IMR-90 (cell line): ENCODE data around the gene SYTL2. TPM values are rescaled to one million over a fixed set of nuclear protein-coding genes. Genes with fewer than 3 reads are reported as not detected.

Source experiments
- ATAC-seq: fragments of 200-7000 bp; cut with Tn5 transposase; 2 replicates; pipeline ENCODE4 v1.9.1; 2020; ENCODE audit warnings: low read depth, mild to moderate bottlenecking, moderate library complexity
- BruUV-seq: library from RNA; stranded (reverse); fragments of 400-500 nt; replicated peaks from 2 replicates; lab custom pipeline; 2021; lab: Mats Ljungman, UMichigan
- CTCF ChIA-PET: fragments of 300-600 bp; formaldehyde crosslinking; extraction: SDS; loops from one replicate; lab custom pipeline; 2021; ENCODE audit warnings: antibody characterized with exemption; lab: Yijun Ruan, JAX
- POLR2A ChIA-PET: fragments of 300-600 bp; sonication (Branson Sonifier 250); formaldehyde crosslinking; loops from one replicate; lab custom pipeline; 2022; ENCODE audit warnings: antibody characterized with exemption; ENCODE audit not compliant: unreplicated experiment; lab: Charles Lee
- DNase-seq: peaks from one replicate; pipeline ENCODE4 v3.0.0; 2013
- H2AFZ ChIP-seq: replicated peaks from 2 replicates; pipeline ENCODE3; 2013; ENCODE audit warnings: low read length, mild to moderate bottlenecking; ENCODE audit not compliant: poor library complexity
- H2AK5ac ChIP-seq: 2 replicates; pipeline ENCODE4 v1.6.1; 2013; ENCODE audit warnings: low read depth, low read length, inconsistent platforms
- H2AK9ac ChIP-seq: replicated peaks from 2 replicates; pipeline ENCODE3; 2013; ENCODE audit warnings: mild to moderate bottlenecking, low read depth, low read length, moderate library complexity; ENCODE audit not compliant: poor library complexity
- H2BK120ac ChIP-seq: 2 replicates; pipeline ENCODE4 v1.6.1; 2013; ENCODE audit warnings: low read depth, low read length, inconsistent platforms
- H2BK15ac ChIP-seq: 3 replicates; pipeline ENCODE4 v1.6.1; 2013; ENCODE audit warnings: low read depth, low read length, inconsistent platforms
- H2BK20ac ChIP-seq: 2 replicates; pipeline ENCODE4 v1.6.1; 2013; ENCODE audit warnings: low read depth, mild to moderate bottlenecking, inconsistent platforms, low read length, moderate library complexity
- H2BK5ac ChIP-seq: 2 replicates; pipeline ENCODE4 v1.6.1; 2013; ENCODE audit warnings: mild to moderate bottlenecking, low read depth, low read length, inconsistent platforms; ENCODE audit not compliant: poor library complexity, severe bottlenecking
- H3K14ac ChIP-seq: replicated peaks from 2 replicates; pipeline ENCODE4 v1.6.1; 2013; ENCODE audit warnings: low read depth, low read length, inconsistent platforms
- H3K18ac ChIP-seq: 2 replicates; pipeline ENCODE4 v1.6.1; 2013; ENCODE audit warnings: low read depth, low read length, control low read depth
- H3K23ac ChIP-seq: 2 replicates; pipeline ENCODE4 v1.6.1; 2013; ENCODE audit warnings: low read depth, low read length, inconsistent platforms
- H3K27ac ChIP-seq: 2 replicates; pipeline ENCODE4 v1.5.1; 2013; ENCODE audit warnings: mild to moderate bottlenecking, control low read depth, low read length; ENCODE audit not compliant: insufficient read depth
- H3K27me3 ChIP-seq: 2 replicates; pipeline ENCODE4 v1.6.1; 2013; ENCODE audit warnings: low read length; ENCODE audit not compliant: control insufficient read depth, insufficient read depth
- H3K36me3 ChIP-seq: 2 replicates; pipeline ENCODE4 v1.6.1; 2013; ENCODE audit warnings: low read length, mixed read lengths; ENCODE audit not compliant: control insufficient read depth, insufficient read depth
- H3K4ac ChIP-seq: 2 replicates; pipeline ENCODE4 v1.6.1; 2013; ENCODE audit warnings: low read depth, low read length, inconsistent platforms
- H3K4me1 ChIP-seq: 2 replicates; pipeline ENCODE4 v1.6.1; 2013; ENCODE audit warnings: low read length, mixed read lengths; ENCODE audit not compliant: control insufficient read depth, insufficient read depth
- H3K4me2 ChIP-seq: 2 replicates; pipeline ENCODE4 v1.6.1; 2013; ENCODE audit warnings: low read depth, mild to moderate bottlenecking, control low read depth, low read length, moderate library complexity
- H3K4me3 ChIP-seq: 2 replicates; pipeline ENCODE4 v1.5.1; 2013; ENCODE audit warnings: low read depth, mild to moderate bottlenecking, control low read depth, low read length, moderate library complexity; ENCODE audit not compliant: insufficient read depth
- H3K56ac ChIP-seq: 2 replicates; pipeline ENCODE4 v1.6.1; 2013; ENCODE audit warnings: low read length, inconsistent platforms; ENCODE audit not compliant: insufficient read depth; ENCODE audit errors: extremely low read depth
- H3K79me1 ChIP-seq, 2 experiments: 2 replicates each; pipeline ENCODE4 v1.6.1; 2013; ENCODE audit warnings: low read length in 2 of 2, inconsistent platforms in 1 of 2, low read depth in 1 of 2
- H3K9ac ChIP-seq: 2 replicates; pipeline ENCODE4 v1.6.1; 2013; ENCODE audit warnings: low read depth, low read length, control low read depth
- H3K9me1 ChIP-seq: 2 replicates; pipeline ENCODE4 v1.6.1; 2013; ENCODE audit warnings: low read length, inconsistent platforms; ENCODE audit not compliant: insufficient read depth
- H3K9me3 ChIP-seq: 2 replicates; pipeline ENCODE4 v1.6.1; 2013; ENCODE audit warnings: low read length; ENCODE audit not compliant: control insufficient read depth, insufficient read depth
- H4K20me1 ChIP-seq: 2 replicates; pipeline ENCODE4 v1.6.1; 2013; ENCODE audit warnings: low read length, inconsistent platforms; ENCODE audit not compliant: insufficient read depth
- H4K5ac ChIP-seq: 2 replicates; pipeline ENCODE4 v1.6.1; 2013; ENCODE audit warnings: mild to moderate bottlenecking, low read depth, low read length, control low read depth
- H4K8ac ChIP-seq, 2 experiments: 2 replicates each; pipeline ENCODE4 v1.6.1; 2013; ENCODE audit warnings: low read depth in 2 of 2, low read length in 2 of 2, control low read depth in 1 of 2, inconsistent platforms in 1 of 2
- H4K91ac ChIP-seq: 2 replicates; pipeline ENCODE4 v1.6.1; 2013; ENCODE audit warnings: low read depth, low read length, inconsistent platforms; ENCODE audit not compliant: insufficient read depth
- BHLHE40 ChIP-seq: fragments of 150-350 bp; IDR thresholded peaks from 2 replicates; pipeline ENCODE4 v1.6.1; 2016; ENCODE audit warnings: mild to moderate bottlenecking, low read depth, low read length
- CEBPB ChIP-seq: IDR thresholded peaks from 2 replicates; pipeline ENCODE4 v1.6.1; 2012; ENCODE audit warnings: low read depth, low read length, improper control_type of control experiment
- CHD1 ChIP-seq: IDR thresholded peaks from 2 replicates; pipeline ENCODE4 v1.6.1; 2012; ENCODE audit warnings: low read depth, low read length, improper control_type of control experiment
- FOS ChIP-seq: fragments of 150-350 bp; IDR thresholded peaks from 2 replicates; pipeline ENCODE4 v1.6.1; 2016; ENCODE audit warnings: low read depth, low read length
- MAFK ChIP-seq: IDR thresholded peaks from 2 replicates; pipeline ENCODE4 v1.6.1; 2012; ENCODE audit warnings: low read depth, low read length, improper control_type of control experiment
- MAZ ChIP-seq: IDR thresholded peaks from 2 replicates; pipeline ENCODE4 v1.6.1; 2012; ENCODE audit warnings: low read depth, mild to moderate bottlenecking, low read length, improper control_type of control experiment, moderate library complexity, borderline replicate concordance
- MXI1 ChIP-seq: IDR thresholded peaks from 2 replicates; pipeline ENCODE4 v1.6.1; 2012; ENCODE audit warnings: low read depth, mild to moderate bottlenecking, low read length, moderate library complexity, borderline replicate concordance
- NFE2L2 ChIP-seq: fragments of 150-350 bp; IDR thresholded peaks from 2 replicates; pipeline ENCODE4 v1.6.1; 2016; ENCODE audit warnings: low read depth, mild to moderate bottlenecking, low read length
- POLR2A ChIP-seq: IDR thresholded peaks from 2 replicates; pipeline ENCODE4 v1.6.1; 2012; ENCODE audit warnings: mild to moderate bottlenecking, low read depth, low read length
- RAD21 ChIP-seq: IDR thresholded peaks from 2 replicates; pipeline ENCODE4 v1.6.1; 2012; ENCODE audit warnings: low read length, improper control_type of control experiment
- RCOR1 ChIP-seq: IDR thresholded peaks from 2 replicates; pipeline ENCODE4 v1.6.1; 2012; ENCODE audit warnings: mild to moderate bottlenecking, low read length, improper control_type of control experiment; ENCODE audit not compliant: insufficient replicate concordance
- RFX5 ChIP-seq: IDR thresholded peaks from 2 replicates; pipeline ENCODE4 v1.8.0; 2012; ENCODE audit warnings: low read depth, mild to moderate bottlenecking, low read length, moderate library complexity
- SMC3 ChIP-seq: fragments of 150-350 bp; IDR thresholded peaks from 2 replicates; pipeline ENCODE4 v1.6.1; 2016; ENCODE audit warnings: low read depth, mild to moderate bottlenecking, antibody characterized with exemption, low read length, moderate library complexity
- USF2 ChIP-seq: fragments of 150-350 bp; IDR thresholded peaks from 2 replicates; pipeline ENCODE4 v1.6.1; 2017; ENCODE audit warnings: mild to moderate bottlenecking, antibody characterized with exemption, low read length, low read depth
- WGBS, 2 experiments: methylation state at CpG; one replicate each; pipeline versions ENCODE4 v1.1.5 to v1.1.7; 2013; ENCODE audit warnings: missing lambda C conversion rate in 2 of 2; ENCODE audit not compliant: insufficient read length in 1 of 2; ENCODE audit errors: extremely low coverage in 2 of 2; 5-methylcytosine and 5-hydroxymethylcytosine counted together
- dilution Hi-C: fragments of 300-500 bp; cut with HindIII; formaldehyde crosslinking; loops from one replicate; pipeline ENCODE4 v1.14.3; 2018; ENCODE audit warnings: low sequenced_read_pairs; ENCODE audit not compliant: unreplicated experiment
- in situ Hi-C: fragments of 300-500 bp; cut with MboI; formaldehyde crosslinking; loops from 3 replicates; pipeline ENCODE4 v1.14.3; 2019; ENCODE audit warnings: low sequenced_read_pairs, inconsistent platforms, mixed read lengths
- intact Hi-C: fragments of 100-400 bp; cut with micrococcal nuclease; formaldehyde crosslinking; loops from 2 replicates; pipeline ENCODE4 v1.10.0; 2022
- polyA plus RNA-seq, 3 experiments: library from polyadenylated mRNA; depleted of rRNA; stranded (reverse); fragments of >200 nt; gene quantifications; 2 replicates each; pipeline ENCODE4 v1.2.3, GENCODE V29; 2012; ENCODE audit warnings: low replicate concordance in 1 of 3
- total RNA-seq: library from RNA; depleted of rRNA; stranded (reverse); fragments of >200 nt; gene quantifications from 2 replicates; pipeline ENCODE4 v1.2.3, GENCODE V29; 2012
- TF ChIP-seq, protein P1 (sequence below): fragments of 150-350 bp; IDR thresholded peaks from 2 replicates; pipeline ENCODE4 v1.6.1; 2016; ENCODE audit warnings: low read depth, mild to moderate bottlenecking, low read length, moderate library complexity, borderline replicate concordance
- TF ChIP-seq, protein P2 (sequence below): conservative IDR thresholded peaks from 2 replicates; pipeline ENCODE4 v1.5.1; 2012; ENCODE audit warnings: mild to moderate bottlenecking, low read depth, low read length, improper control_type of control experiment

Gene SYTL2
- total and polyA plus RNA-seq, 2 of the 4 experiments (the other 2 are of a cell fraction) = 45.2 to 70.0 TPM

DNA sequence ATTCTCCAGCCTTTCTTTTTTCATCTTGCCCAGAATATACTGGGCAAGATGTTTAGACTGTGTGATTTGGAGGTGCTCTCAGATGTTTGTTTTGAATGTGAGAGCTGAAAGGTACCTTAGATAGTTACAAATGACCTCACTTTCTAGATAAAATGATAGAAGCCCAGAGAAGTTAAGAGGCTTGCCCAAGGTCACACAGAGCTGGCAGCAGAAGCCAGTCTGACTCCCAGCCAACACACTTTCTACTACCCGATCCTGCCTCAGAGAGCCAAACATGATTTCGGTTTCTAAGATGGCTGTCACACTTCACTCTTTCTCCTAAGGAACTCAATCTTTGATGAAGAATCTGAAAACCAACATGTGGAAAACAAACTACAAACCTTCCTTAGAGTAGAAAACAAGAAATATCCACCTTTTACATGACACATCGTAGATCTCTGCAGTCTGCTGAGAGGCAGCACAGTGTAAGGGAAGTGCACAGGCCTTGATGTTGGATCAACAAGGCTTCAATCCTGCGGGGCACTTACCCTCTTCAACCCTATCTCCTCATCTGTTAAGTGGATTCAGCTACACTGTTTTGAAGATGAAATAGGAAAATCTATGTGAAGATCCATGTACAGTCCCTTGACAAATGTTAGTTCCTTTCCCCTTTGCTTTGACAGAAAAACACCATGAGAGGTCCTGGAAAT, 58.6 kb downstream of the SYTL2 start:
- dilution Hi-C loops = no loop called here
- Histone ChIP-seq H3K14ac (0 out of 2 replicates have a peak overlapping the region, but pooled peaks have one; percentile 24), H3K23ac (no peak overlapping the region; the same call in 1 of the 2 replicates), H4K20me1 (no peaks in the 10 kb centered on the region), H2BK15ac (no peak overlapping the region), H3K27me3 (no peaks in the 10 kb centered on the region), H2BK120ac (no peak overlapping the region), H3K27ac (no peak overlapping the region), H2BK5ac (no peak overlapping the region), H3K4me3 (no peak overlapping the region), H2BK20ac (no peak overlapping the region), H4K8ac (no peak overlapping the region), H3K18ac (no peak overlapping the region), H3K9me1 (peaks cover 19% of the 10 kb centered on the region; the same call in 1 of the 2 replicates), H3K79me1 (peaks cover 0 to 3% of the 10 kb centered on the region in 2 experiments; a peak in 1 of 4 replicates), H3K9ac (no peak overlapping the region), H3K4me1 (peaks cover 26% of the 10 kb centered on the region), H4K5ac (no peak overlapping the region), H3K4me2 (no peak overlapping the region), H2AK9ac (no peak overlapping the region), H2AK5ac (no peak overlapping the region), H3K36me3 (peaks cover 7% of the 10 kb centered on the region), H3K4ac (no peak overlapping the region), H4K91ac (no peak overlapping the region), H3K56ac (no peak overlapping the region), H3K9me3 (no peaks in the 10 kb centered on the region), H2AFZ (no peak overlapping the region)
- in situ Hi-C loops = no loop called here
- no peak for DNase-seq
- ChIA-PET CTCF (no interaction called here), POLR2A (no interaction called here)
- ATAC-seq = no peak
- BruUV-seq = no TSS peak
- intact Hi-C loops = no loop called here
- TF ChIP-seq POLR2A (no peak), SMC3 (no peak), RCOR1 (no peak), CHD1 (no peak), MAZ (no peak), MXI1 (no peak), CEBPB (no peak), NFE2L2 (no peak), RFX5 (no peak), FOS (no peak), RAD21 (no peak), USF2 (no peak), MAFK (no peak), BHLHE40 (no peak)
- TF ChIP-seq, protein P1, sequence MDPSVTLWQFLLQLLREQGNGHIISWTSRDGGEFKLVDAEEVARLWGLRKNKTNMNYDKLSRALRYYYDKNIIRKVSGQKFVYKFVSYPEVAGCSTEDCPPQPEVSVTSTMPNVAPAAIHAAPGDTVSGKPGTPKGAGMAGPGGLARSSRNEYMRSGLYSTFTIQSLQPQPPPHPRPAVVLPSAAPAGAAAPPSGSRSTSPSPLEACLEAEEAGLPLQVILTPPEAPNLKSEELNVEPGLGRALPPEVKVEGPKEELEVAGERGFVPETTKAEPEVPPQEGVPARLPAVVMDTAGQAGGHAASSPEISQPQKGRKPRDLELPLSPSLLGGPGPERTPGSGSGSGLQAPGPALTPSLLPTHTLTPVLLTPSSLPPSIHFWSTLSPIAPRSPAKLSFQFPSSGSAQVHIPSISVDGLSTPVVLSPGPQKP = no peak
- TF ChIP-seq, protein P2, sequence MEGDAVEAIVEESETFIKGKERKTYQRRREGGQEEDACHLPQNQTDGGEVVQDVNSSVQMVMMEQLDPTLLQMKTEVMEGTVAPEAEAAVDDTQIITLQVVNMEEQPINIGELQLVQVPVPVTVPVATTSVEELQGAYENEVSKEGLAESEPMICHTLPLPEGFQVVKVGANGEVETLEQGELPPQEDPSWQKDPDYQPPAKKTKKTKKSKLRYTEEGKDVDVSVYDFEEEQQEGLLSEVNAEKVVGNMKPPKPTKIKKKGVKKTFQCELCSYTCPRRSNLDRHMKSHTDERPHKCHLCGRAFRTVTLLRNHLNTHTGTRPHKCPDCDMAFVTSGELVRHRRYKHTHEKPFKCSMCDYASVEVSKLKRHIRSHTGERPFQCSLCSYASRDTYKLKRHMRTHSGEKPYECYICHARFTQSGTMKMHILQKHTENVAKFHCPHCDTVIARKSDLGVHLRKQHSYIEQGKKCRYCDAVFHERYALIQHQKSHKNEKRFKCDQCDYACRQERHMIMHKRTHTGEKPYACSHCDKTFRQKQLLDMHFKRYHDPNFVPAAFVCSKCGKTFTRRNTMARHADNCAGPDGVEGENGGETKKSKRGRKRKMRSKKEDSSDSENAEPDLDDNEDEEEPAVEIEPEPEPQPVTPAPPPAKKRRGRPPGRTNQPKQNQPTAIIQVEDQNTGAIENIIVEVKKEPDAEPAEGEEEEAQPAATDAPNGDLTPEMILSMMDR = no peak
- no CpG with 5 or more reads among the region's 4 CpGs for WGBS, 2 experiments
